HG02610 (cell line): Measurements from ENCODE around the gene NGDN.

Experiments
- ATAC-seq: cut with Tn5 transposase; IDR thresholded peaks from one replicate; pipeline ENCODE4 v1.9.1; 2021; ENCODE audit warnings: mild to moderate bottlenecking, moderate library complexity; ENCODE audit not compliant: unreplicated experiment

NGDN gene

GRCh38 chr14:23520899-23521533 lies 51.5 kb downstream of the NGDN start:
- ATAC-seq, result no peak

- no peak for ATAC-seq
Observed at GRCh38 chr14:23521785-23522640, 52.5 kb downstream of the NGDN start.

- no peak for ATAC-seq
Observed at GRCh38 chr14:23522643-23523198, 53.2 kb downstream of the NGDN start.

GRCh38 chr14:23523229-23524016 lies 53.9 kb downstream of the NGDN start:
- no peak for ATAC-seq

GRCh38 chr14:23524954-23525353 lies 55.5 kb downstream of the NGDN start:
- ATAC-seq, result no peak

- no peak for ATAC-seq
Observed at GRCh38 chr14:23525611-23526010, 56.1 kb downstream of the NGDN start.
